NCI-H345 (cell line): Measurements from ENCODE around the gene CD63.

ENCODE experiments used
- DNase-seq: peaks from one replicate; lab custom pipeline; 2025; lab: John Stamatoyannopoulos, UW

CD63 gene

DNA sequence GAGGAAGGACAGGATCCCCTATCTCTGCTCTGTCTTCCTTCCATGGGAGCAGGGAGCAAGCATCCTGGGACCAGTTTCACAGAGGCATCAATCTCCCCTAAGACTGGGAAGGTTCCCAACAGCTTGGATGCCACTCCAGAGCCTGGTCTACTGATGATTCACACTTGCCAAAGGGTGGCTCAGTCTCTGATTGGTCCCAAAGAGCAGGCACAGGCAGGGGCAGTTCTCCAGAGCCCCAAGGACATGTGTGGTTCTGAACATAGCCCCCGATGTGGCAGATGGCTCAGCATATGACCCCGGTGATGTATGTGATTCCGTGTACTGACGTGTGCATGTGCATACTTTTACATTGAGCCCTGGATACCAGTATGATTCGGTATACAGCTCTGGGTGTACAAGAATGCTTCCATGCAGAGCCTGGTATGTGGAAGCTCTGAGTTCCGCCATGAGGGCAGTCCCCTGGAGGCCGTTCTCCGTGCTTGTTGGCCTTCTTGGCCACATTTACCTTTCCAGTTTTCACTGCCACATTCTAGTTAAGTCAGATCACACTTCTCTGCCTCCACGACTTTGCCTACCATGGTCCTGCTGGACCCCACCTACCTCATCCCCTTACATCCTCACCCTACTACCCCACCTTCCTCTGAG, 42.3 kb downstream of the CD63 start:
- no peak for DNase-seq

GRCh38 chr12:55685671-55686070, 43.1 kb downstream of the CD63 start:
- DNase-seq, result no peak

DNA sequence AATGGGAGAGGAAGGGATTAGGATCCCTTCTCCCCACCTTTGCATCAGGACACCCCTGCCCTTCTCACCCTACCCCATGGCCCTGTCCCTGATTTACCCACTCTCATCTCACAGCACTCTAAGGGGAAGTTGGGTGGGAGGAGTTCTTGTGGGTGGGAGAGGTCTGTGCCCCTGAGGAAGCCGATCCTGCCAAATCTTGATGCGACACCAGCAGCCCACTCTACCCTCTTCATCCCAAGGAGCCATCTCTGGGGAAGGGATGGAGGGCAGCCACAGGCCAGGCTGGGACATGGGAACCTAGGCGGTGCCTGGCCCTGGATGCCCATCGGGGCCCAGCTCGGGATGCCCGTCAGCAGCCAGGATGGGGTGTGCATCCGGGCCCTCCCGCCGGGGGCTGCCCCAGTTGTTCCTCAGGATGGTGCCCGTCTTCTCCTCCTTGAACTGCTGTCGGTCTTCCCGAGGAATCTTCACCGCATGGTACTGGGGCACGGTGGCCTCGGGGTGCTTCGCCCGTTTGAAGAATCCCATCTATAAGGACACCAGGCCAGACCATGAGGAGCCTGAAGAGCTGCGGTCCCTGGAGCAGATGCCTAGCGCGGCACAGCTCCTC, 43.9 kb downstream of the CD63 start:
- no peak for DNase-seq

GRCh38 chr12:55683676-55684075, 45.1 kb downstream of the CD63 start:
- no peak for DNase-seq

- no peak for DNase-seq
Measured at GRCh38 chr12:55682087-55682796, 46.6 kb downstream of the CD63 start.

- peak; percentile 22 for DNase-seq
Measured at GRCh38 chr12:55681142-55682077, 47.4 kb downstream of the CD63 start.

- DNase-seq, result no peak
Measured at GRCh38 chr12:55679691-55680090, 49.1 kb downstream of the CD63 start.

DNA sequence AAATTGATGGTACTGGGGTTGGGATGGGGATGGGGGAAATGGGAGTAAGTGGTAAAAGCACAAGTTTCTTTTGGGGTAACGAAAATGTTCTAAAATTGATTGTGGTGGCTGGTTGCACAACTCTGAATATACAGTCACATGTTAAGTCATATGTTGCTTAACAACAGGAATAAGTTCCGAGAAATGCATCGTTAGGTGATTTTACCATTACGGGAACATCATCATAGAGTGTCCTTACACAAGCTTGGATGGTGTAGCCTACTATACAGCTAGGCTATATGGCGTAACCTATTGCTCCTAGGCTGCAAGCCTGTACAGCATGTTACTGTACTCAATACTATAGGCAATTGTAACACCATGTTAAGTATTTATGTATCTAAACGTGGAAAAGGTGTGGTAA, 52.1 kb downstream of the CD63 start:
- DNase-seq, result no peak

DNA sequence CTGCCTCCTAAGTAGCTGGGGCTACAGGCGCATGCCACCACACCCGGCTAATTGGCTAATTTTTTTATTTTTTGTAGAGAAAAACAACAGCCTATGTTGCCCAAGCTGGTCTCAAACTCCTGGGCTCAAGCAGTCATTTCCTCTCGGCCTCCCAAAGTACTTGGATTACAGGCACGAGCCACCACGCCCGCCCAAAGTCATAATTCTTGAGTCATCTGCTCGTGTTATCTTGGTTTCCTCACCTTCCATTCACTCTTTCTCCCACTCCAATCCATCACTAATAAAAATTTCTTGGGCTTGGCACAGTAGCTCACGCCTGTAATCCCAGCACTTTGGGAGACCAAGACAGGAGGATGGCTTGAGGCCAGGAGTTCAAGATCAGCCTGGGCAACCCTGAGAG, 53.1 kb downstream of the CD63 start:
- DNase-seq, result no peak
